ENCODE data around the gene KCNQ4. TPM values are rescaled to one million over a fixed set of nuclear protein-coding genes. Genes with fewer than 3 reads are reported as not detected.

Gene KCNQ4
- polyA plus RNA-seq, 2 of the 4 experiments (the other 2 are of a cell fraction) = 0.08 to 0.17 TPM

- no peak for TF ChIP-seq FOSL2 (IDR thresholded peaks at IDR 0.05)
- TF ChIP-seq FOSL2 (CRISPR knock-in tag; IDR thresholded peaks at IDR 0.05) = no peak
- no peak for TF ChIP-seq TFCP2L1 (CRISPR knock-in tag; IDR thresholded peaks at IDR 0.05)
- no peak for TF ChIP-seq HOXB13 (CRISPR knock-in tag; IDR thresholded peaks at IDR 0.05; ENCODE audit: low read depth)
- no peak for TF ChIP-seq HEYL (CRISPR knock-in tag; IDR thresholded peaks at IDR 0.05)
- no peak for TF ChIP-seq ZSCAN20 (CRISPR knock-in tag; IDR thresholded peaks at IDR 0.05)
- no peak for TF ChIP-seq HMGXB4 (CRISPR knock-in tag; IDR thresholded peaks at IDR 0.05; ENCODE audit: borderline replicate concordance)
- TF ChIP-seq RCOR1 (IDR thresholded peaks at IDR 0.05; ENCODE audit: low read depth, low read length) = no peak
- TF ChIP-seq POLR2AphosphoS2 (conservative IDR thresholded peaks at IDR 0.05; ENCODE audit: low read length) = no peak
- TF ChIP-seq SMC3 (IDR thresholded peaks at IDR 0.05) = peak; percentile 56; the same call in 2 of the 3 replicates
- TF ChIP-seq RARB (CRISPR knock-in tag; IDR thresholded peaks at IDR 0.05) = no peak
- no peak for TF ChIP-seq CHD2 (IDR thresholded peaks at IDR 0.05; ENCODE audit: low read length, partially characterized antibody)
- TF ChIP-seq MYC (IDR thresholded peaks at IDR 0.05; ENCODE audit: borderline replicate concordance, low read length) = no peak
These were observed 9.2 kb upstream of the KCNQ4 start (continued) for GRCh38 chr1:40774266-40774998.

- ChIA-PET CTCF (interaction anchor here (0.7 to 7.5 kb wide), 4 partner anchors 15 to 176 kb away, joined by 3 to 47 read pairs (median 25); no protein-coding TSS in a partner anchor), POLR2A (no interaction called here)
- TF ChIP-seq POLR2A (IDR thresholded peaks at IDR 0.05; ENCODE audit: low read length) (no peak), POLR2AphosphoS2 (conservative IDR thresholded peaks at IDR 0.05; ENCODE audit: low read length) (no peak), CEBPB (IDR thresholded peaks at IDR 0.05) (no peak), HOXB13 (CRISPR knock-in tag; IDR thresholded peaks at IDR 0.05; ENCODE audit: low read depth) (no peak), CBX2 (IDR thresholded peaks at IDR 0.05; ENCODE audit: borderline replicate concordance, low read depth) (no peak), CBX8 (IDR thresholded peaks at IDR 0.05) (no peak), SMC3 (IDR thresholded peaks at IDR 0.05) (no peak), TP53 (CRISPR knock-in tag; IDR thresholded peaks at IDR 0.05) (no peak), ESRRA (IDR thresholded peaks at IDR 0.05; ENCODE audit: borderline replicate concordance, low read length) (no peak), GATA3 (IDR thresholded peaks at IDR 0.05; ENCODE audit: borderline replicate concordance) (no peak), JUN (IDR thresholded peaks at IDR 0.05) (no peak)
- no peak for FAIRE-seq
- Histone ChIP-seq H3K4me2 (no peak overlapping the region), H3K27ac (no peak overlapping the region), H3K4me1 (no peaks in the 10 kb centered on the region), H3K4me3 (no peak overlapping the region), H3K9me3 (peaks cover 13% of the 10 kb centered on the region)
- DNase-seq (ENCODE audit: low read depth in 1 of 2, low spot score in 1 of 2) = no peak
- ATAC-seq = no peak
- 74% methylated on average over 4 of the region's 4 CpGs for WGBS (ENCODE audit: missing lambda C conversion rate)
These were observed 7.1 kb upstream of the KCNQ4 start for GRCh38 chr1:40776236-40777072.

GRCh38 chr1:40777224-40777970 is 6.2 kb upstream of the KCNQ4 start:
- DNase-seq (ENCODE audit: low read depth in 1 of 2, low spot score in 1 of 2) (no peak), FAIRE-seq (no peak), ATAC-seq (no peak)
- TF ChIP-seq HEYL (CRISPR knock-in tag; IDR thresholded peaks at IDR 0.05) = no peak
- no peak for TF ChIP-seq TP53 (CRISPR knock-in tag; IDR thresholded peaks at IDR 0.05)
- no peak for TF ChIP-seq USF2 (IDR thresholded peaks at IDR 0.05)
- no peak for TF ChIP-seq NPAS2 (CRISPR knock-in tag; IDR thresholded peaks at IDR 0.05; ENCODE audit: borderline replicate concordance)
- no peak for TF ChIP-seq ZC3H11A (IDR thresholded peaks at IDR 0.05)
- H3K4me2 ChIP-seq = no peak overlapping the region
- H3K4me3 ChIP-seq = no peak overlapping the region
- POLR2A ChIA-PET = no interaction called here
- no peaks in the 10 kb centered on the region for H3K4me1 ChIP-seq
- peaks cover 13% of the 10 kb centered on the region for H3K9me3 ChIP-seq
- CTCF ChIA-PET = interaction anchor here (6.7 kb wide), 1 partner anchor 72 kb away, joined by 39 read pairs; no protein-coding TSS in a partner anchor
- WGBS (ENCODE audit: missing lambda C conversion rate) = 88% methylated on average over 2 of the region's 2 CpGs
- H3K27ac ChIP-seq = no peak overlapping the region
